ENCODE measurements around the gene SHROOM3.

SHROOM3 gene

DNA sequence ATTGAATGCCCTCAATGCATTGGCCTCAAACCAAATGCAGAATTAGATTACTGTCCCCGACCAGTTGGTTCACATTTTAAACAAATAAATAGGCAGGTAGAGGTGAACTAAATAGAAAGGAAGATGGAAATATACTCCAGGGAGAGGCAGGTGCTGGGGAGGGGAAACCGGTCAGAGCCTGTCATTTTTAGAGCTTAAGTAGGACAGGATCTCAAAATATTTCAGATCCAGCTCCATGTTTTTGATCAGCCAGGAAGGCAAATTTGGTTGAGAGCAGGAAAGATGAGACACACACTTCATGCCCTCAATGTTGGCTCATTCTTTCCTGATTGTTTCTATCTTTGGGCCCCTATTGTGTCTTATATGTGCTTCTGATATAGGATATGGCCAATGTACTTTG is 206.7 kb downstream of the SHROOM3 start:
- peaks cover 0 to 13% of the 10 kb centered on the region in 2 donors for H3K4me1 ChIP-seq (ENCODE audit: control insufficient read depth in 2 of 2, insufficient read depth in 2 of 2, low read length in 2 of 2)
- H3K9me3 ChIP-seq (ENCODE audit: control insufficient read depth in 2 of 2, low read length in 2 of 2): no peaks in the 10 kb centered on the region
- no peaks in the 10 kb centered on the region for H3K27me3 ChIP-seq (ENCODE audit: control insufficient read depth in 2 of 2, insufficient read depth in 2 of 2, low read length in 2 of 2)
- H3K36me3 ChIP-seq (ENCODE audit: control insufficient read depth in 2 of 2, insufficient read depth in 2 of 2, low read length in 2 of 2): peaks cover 0 to 7% of the 10 kb centered on the region in 2 donors
- H3K9ac ChIP-seq (ENCODE audit: low read depth in 1 of 2, low read length in 2 of 2): no peak overlapping the region
- peak overlapping the region in 1 of 2 donors; percentile 32 for H3K27ac ChIP-seq (ENCODE audit: low read depth in 2 of 2, low read length in 2 of 2)
- no peak overlapping the region for H3K4me3 ChIP-seq (ENCODE audit: low read length in 2 of 2)

GRCh38 chr4:76644831-76645485 is 209.9 kb downstream of the SHROOM3 start:
- Histone ChIP-seq H3K27ac (ENCODE audit: low read depth in 2 of 2, low read length in 2 of 2) (no peak overlapping the region), H3K36me3 (ENCODE audit: control insufficient read depth in 2 of 2, insufficient read depth in 2 of 2, low read length in 2 of 2) (peaks cover 0 to 3% of the 10 kb centered on the region in 2 donors), H3K27me3 (ENCODE audit: control insufficient read depth in 2 of 2, insufficient read depth in 2 of 2, low read length in 2 of 2) (no peaks in the 10 kb centered on the region), H3K4me3 (ENCODE audit: low read length in 2 of 2) (no peak overlapping the region), H3K9ac (ENCODE audit: low read depth in 1 of 2, low read length in 2 of 2) (no peak overlapping the region), H3K4me1 (ENCODE audit: control insufficient read depth in 2 of 2, insufficient read depth in 2 of 2, low read length in 2 of 2) (peaks cover 0 to 13% of the 10 kb centered on the region in 2 donors), H3K9me3 (ENCODE audit: control insufficient read depth in 2 of 2, low read length in 2 of 2) (no peaks in the 10 kb centered on the region)

DNA sequence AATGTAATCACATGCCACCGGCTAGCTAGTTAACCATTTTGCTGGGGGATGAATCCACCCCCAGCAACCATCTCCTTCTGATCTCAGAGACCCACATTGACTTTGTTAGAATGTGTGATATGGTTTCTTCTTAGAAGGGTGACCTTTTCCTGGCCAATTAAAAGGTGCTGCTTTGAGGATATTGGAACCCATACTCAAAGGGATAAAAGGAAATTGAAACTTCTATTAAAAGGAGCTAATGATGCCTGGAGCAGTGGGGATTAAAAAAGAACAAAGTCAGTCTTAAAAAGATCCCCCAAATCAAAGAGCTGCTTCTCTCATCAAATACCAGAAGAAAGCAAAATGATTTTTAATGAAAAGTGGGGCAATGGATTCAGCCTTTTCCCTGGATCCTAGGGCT is 214.1 kb downstream of the SHROOM3 start:
- Histone ChIP-seq H3K4me3 (ENCODE audit: low read length in 2 of 2) (no peak overlapping the region), H3K27ac (ENCODE audit: low read depth in 2 of 2, low read length in 2 of 2) (no peak overlapping the region), H3K27me3 (ENCODE audit: control insufficient read depth in 2 of 2, insufficient read depth in 2 of 2, low read length in 2 of 2) (no peaks in the 10 kb centered on the region), H3K9me3 (ENCODE audit: control insufficient read depth in 2 of 2, low read length in 2 of 2) (no peaks in the 10 kb centered on the region), H3K36me3 (ENCODE audit: control insufficient read depth in 2 of 2, insufficient read depth in 2 of 2, low read length in 2 of 2) (peaks cover 0 to 3% of the 10 kb centered on the region in 2 donors), H3K4me1 (ENCODE audit: control insufficient read depth in 2 of 2, insufficient read depth in 2 of 2, low read length in 2 of 2) (peaks cover 2 to 4% of the 10 kb centered on the region in 2 donors), H3K9ac (ENCODE audit: low read depth in 1 of 2, low read length in 2 of 2) (no peak overlapping the region)

DNA sequence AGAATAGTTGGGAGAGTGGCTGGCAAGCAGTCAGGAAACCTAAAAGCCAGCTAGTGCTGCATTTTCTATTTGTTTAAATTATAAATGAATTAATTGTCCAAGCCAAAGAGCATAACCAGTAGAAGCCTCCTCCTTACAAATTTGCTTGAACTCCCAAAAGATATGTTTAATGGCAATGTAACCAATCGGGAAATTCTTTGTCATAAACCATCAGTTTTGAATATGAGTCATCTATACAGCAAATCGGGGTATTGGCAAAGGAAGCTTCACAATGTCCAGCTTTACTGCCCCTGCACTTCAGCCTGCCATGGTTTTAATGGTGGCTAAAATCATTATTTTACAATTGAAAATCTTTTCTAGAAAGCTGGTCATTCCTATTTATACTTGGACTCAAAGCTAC is 216.6 kb downstream of the SHROOM3 start:
- Histone ChIP-seq H3K27ac (ENCODE audit: low read depth in 2 of 2, low read length in 2 of 2) (no peak overlapping the region), H3K9me3 (ENCODE audit: control insufficient read depth in 2 of 2, low read length in 2 of 2) (no peaks in the 10 kb centered on the region), H3K27me3 (ENCODE audit: control insufficient read depth in 2 of 2, insufficient read depth in 2 of 2, low read length in 2 of 2) (no peaks in the 10 kb centered on the region), H3K4me1 (ENCODE audit: control insufficient read depth in 2 of 2, insufficient read depth in 2 of 2, low read length in 2 of 2) (peaks cover 0 to 2% of the 10 kb centered on the region in 2 donors), H3K4me3 (ENCODE audit: low read length in 2 of 2) (no peak overlapping the region), H3K36me3 (ENCODE audit: control insufficient read depth in 2 of 2, insufficient read depth in 2 of 2, low read length in 2 of 2) (peaks cover 0 to 3% of the 10 kb centered on the region in 2 donors), H3K9ac (ENCODE audit: low read depth in 1 of 2, low read length in 2 of 2) (no peak overlapping the region)

DNA sequence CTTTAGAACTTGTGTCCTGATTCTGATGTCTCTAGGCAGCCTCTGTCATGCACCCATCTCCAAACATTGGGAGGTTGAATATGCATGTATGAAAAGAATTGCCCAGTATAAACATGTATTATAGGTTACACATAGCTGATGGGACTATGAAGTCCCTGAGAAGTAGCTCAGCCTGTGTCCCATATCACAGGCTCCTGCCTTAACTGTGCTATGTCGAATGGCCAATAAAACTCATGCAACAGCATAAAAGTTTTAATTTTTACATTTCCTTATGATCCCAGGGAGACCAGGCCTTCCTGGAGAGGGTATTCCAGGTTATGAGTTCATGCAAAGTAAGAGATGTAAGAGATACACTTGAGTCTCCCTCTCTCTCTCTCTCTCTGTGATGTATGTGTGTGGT is 217.4 kb downstream of the SHROOM3 start:
- H3K36me3 ChIP-seq (ENCODE audit: control insufficient read depth in 2 of 2, insufficient read depth in 2 of 2, low read length in 2 of 2): peaks cover 0 to 3% of the 10 kb centered on the region in 2 donors
- no peak overlapping the region for H3K4me3 ChIP-seq (ENCODE audit: low read length in 2 of 2)
- no peak overlapping the region for H3K9ac ChIP-seq (ENCODE audit: low read depth in 1 of 2, low read length in 2 of 2)
- no peak overlapping the region for H3K27ac ChIP-seq (ENCODE audit: low read depth in 2 of 2, low read length in 2 of 2)
- H3K27me3 ChIP-seq (ENCODE audit: control insufficient read depth in 2 of 2, insufficient read depth in 2 of 2, low read length in 2 of 2): no peaks in the 10 kb centered on the region
- H3K4me1 ChIP-seq (ENCODE audit: control insufficient read depth in 2 of 2, insufficient read depth in 2 of 2, low read length in 2 of 2): peaks cover 0 to 2% of the 10 kb centered on the region in 2 donors
- H3K9me3 ChIP-seq (ENCODE audit: control insufficient read depth in 2 of 2, low read length in 2 of 2): no peaks in the 10 kb centered on the region

GRCh38 chr4:76654084-76654483 is 219.1 kb downstream of the SHROOM3 start:
- Histone ChIP-seq H3K4me3 (ENCODE audit: low read length in 2 of 2) (no peak overlapping the region), H3K4me1 (ENCODE audit: control insufficient read depth in 2 of 2, insufficient read depth in 2 of 2, low read length in 2 of 2) (peaks cover 0 to 2% of the 10 kb centered on the region in 2 donors), H3K36me3 (ENCODE audit: control insufficient read depth in 2 of 2, insufficient read depth in 2 of 2, low read length in 2 of 2) (peaks cover 0 to 3% of the 10 kb centered on the region in 2 donors), H3K27me3 (ENCODE audit: control insufficient read depth in 2 of 2, insufficient read depth in 2 of 2, low read length in 2 of 2) (no peaks in the 10 kb centered on the region), H3K27ac (ENCODE audit: low read depth in 2 of 2, low read length in 2 of 2) (no peak overlapping the region), H3K9ac (ENCODE audit: low read depth in 1 of 2, low read length in 2 of 2) (no peak overlapping the region), H3K9me3 (ENCODE audit: control insufficient read depth in 2 of 2, low read length in 2 of 2) (no peaks in the 10 kb centered on the region)

- H3K4me3 ChIP-seq (ENCODE audit: low read length in 2 of 2): no peak overlapping the region
- H3K27ac ChIP-seq (ENCODE audit: low read depth in 2 of 2, low read length in 2 of 2): no peak overlapping the region
- H3K9me3 ChIP-seq (ENCODE audit: control insufficient read depth in 2 of 2, low read length in 2 of 2): no peaks in the 10 kb centered on the region
- H3K4me1 ChIP-seq (ENCODE audit: control insufficient read depth in 2 of 2, insufficient read depth in 2 of 2, low read length in 2 of 2): peaks cover 0 to 2% of the 10 kb centered on the region in 2 donors
- peaks cover 0 to under 1% of the 10 kb centered on the region in 2 donors for H3K36me3 ChIP-seq (ENCODE audit: control insufficient read depth in 2 of 2, insufficient read depth in 2 of 2, low read length in 2 of 2)
- H3K9ac ChIP-seq (ENCODE audit: low read depth in 1 of 2, low read length in 2 of 2): no peak overlapping the region
- no peaks in the 10 kb centered on the region for H3K27me3 ChIP-seq (ENCODE audit: control insufficient read depth in 2 of 2, insufficient read depth in 2 of 2, low read length in 2 of 2)
Measured at GRCh38 chr4:76654791-76655190, 219.8 kb downstream of the SHROOM3 start.

DNA sequence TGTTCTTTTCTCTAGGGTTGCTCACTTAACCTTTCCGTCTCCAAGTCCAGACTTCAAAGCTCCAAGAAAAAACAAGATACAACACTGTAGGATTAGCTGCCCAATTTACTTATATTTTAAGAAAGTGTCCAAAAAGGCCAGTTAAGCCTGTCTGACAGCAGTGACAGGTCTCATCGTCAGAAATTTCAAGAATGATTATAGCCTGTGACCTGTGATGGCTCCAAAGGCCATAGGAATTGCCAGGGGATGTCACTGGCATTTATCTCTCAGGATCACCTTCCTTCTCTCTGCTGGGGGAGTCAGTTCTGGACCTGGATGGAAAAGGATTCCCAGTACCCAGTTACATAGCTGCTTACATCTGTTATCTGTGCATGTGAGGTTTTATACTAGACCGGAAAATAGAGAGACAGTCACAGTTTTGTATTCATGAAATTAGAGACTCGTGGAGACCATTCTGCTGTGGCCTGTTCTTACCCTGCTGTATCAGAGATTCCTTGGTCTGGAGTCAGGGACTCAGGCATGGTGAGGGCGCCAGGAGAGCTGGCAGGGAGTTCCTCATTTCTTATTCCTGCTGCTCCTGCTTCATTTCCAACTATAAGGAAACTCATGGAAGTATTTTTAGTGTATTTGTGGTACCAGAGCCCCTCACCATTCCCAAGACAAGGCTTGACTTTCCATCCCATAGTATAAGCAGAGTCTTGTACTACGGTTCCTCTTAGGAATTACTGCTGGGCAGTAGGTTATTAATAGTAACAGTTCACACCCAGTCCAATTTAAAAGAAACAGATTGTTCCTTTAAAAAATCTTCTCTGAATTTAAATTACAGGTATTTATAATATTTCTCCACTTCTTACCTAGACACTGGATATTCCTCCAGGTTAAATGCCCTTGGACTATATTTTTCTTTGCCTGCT is 220.8 kb downstream of the SHROOM3 start:
- Histone ChIP-seq H3K9me3 (ENCODE audit: control insufficient read depth in 2 of 2, low read length in 2 of 2) (no peaks in the 10 kb centered on the region), H3K27ac (ENCODE audit: low read depth in 2 of 2, low read length in 2 of 2) (no peak overlapping the region), H3K4me3 (ENCODE audit: low read length in 2 of 2) (no peak overlapping the region), H3K36me3 (ENCODE audit: control insufficient read depth in 2 of 2, insufficient read depth in 2 of 2, low read length in 2 of 2) (no peaks in the 10 kb centered on the region), H3K4me1 (ENCODE audit: control insufficient read depth in 2 of 2, insufficient read depth in 2 of 2, low read length in 2 of 2) (peaks cover 0 to 2% of the 10 kb centered on the region in 2 donors), H3K9ac (ENCODE audit: low read depth in 1 of 2, low read length in 2 of 2) (no peak overlapping the region), H3K27me3 (ENCODE audit: control insufficient read depth in 2 of 2, insufficient read depth in 2 of 2, low read length in 2 of 2) (no peaks in the 10 kb centered on the region)

DNA sequence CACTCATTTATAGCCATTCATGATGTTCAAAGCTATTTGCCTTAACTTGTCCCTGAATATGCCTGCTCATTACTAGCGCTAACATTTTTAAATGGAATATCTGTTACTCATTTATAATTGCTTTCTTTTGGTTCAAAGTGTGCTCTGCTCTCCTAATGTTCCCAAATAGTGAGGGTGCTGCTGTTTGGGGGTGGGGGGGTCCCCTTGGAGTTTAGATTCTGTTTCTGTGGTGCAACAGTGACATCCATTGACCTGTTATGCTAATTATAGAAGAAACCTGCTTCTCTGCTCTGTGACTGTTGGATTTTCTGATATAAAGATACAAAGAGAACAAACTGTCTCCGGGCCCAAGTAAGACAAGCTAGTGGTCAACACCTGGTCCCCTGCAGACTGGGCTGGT is 222.4 kb downstream of the SHROOM3 start:
- Histone ChIP-seq H3K4me3 (ENCODE audit: low read length in 2 of 2) (no peak overlapping the region), H3K27ac (ENCODE audit: low read depth in 2 of 2, low read length in 2 of 2) (no peak overlapping the region), H3K9ac (ENCODE audit: low read depth in 1 of 2, low read length in 2 of 2) (no peak overlapping the region)

More for the DNA sequence above, 222.4 kb downstream of the SHROOM3 start:
- Histone ChIP-seq H3K36me3 (ENCODE audit: control insufficient read depth in 2 of 2, insufficient read depth in 2 of 2, low read length in 2 of 2) (no peaks in the 10 kb centered on the region), H3K4me1 (ENCODE audit: control insufficient read depth in 2 of 2, insufficient read depth in 2 of 2, low read length in 2 of 2) (peaks cover 0 to under 1% of the 10 kb centered on the region in 2 donors), H3K9me3 (ENCODE audit: control insufficient read depth in 2 of 2, low read length in 2 of 2) (no peaks in the 10 kb centered on the region), H3K27me3 (ENCODE audit: control insufficient read depth in 2 of 2, insufficient read depth in 2 of 2, low read length in 2 of 2) (no peaks in the 10 kb centered on the region)
